SU-DHL-6 (cell line): Measurements from ENCODE around the gene MEIOB.

Experiments used
- H2AFZ ChIP-seq: fragments of 200-600 bp; sonication (generic); 2 replicates; pipeline ENCODE4 v1.6.1; 2014; ENCODE audit warnings: low read depth, mild to moderate bottlenecking, moderate library complexity, mixed read lengths, antibody characterized with exemption, low read length; ENCODE audit not compliant: severe bottlenecking
- H3F3A ChIP-seq: fragments of 200-600 bp; shearing (Covaris generic); 2 replicates; pipeline ENCODE4 v1.6.0; 2016; ENCODE audit warnings: antibody characterized with exemption, mild to moderate bottlenecking; ENCODE audit not compliant: insufficient read depth
- H3K27ac ChIP-seq: fragments of 200-600 bp; sonication (generic); 2 replicates; pipeline ENCODE4 v1.5.1; 2016; ENCODE audit warnings: low read depth, mild to moderate bottlenecking, low read length, moderate library complexity, mixed read lengths
- H3K27me3 ChIP-seq: fragments of 200-600 bp; sonication (generic), shearing (Covaris generic); 2 replicates; pipeline ENCODE4 v1.6.0; 2014; ENCODE audit warnings: mild to moderate bottlenecking, low read length
- H3K36me3 ChIP-seq: fragments of 200-600 bp; sonication (generic); 2 replicates; pipeline ENCODE4 v1.6.1; 2014; ENCODE audit warnings: mild to moderate bottlenecking, low read length, mixed read lengths
- H3K4me2 ChIP-seq: fragments of 300-600, 200-600 bp; shearing (Covaris generic), sonication (generic); 2 replicates; pipeline ENCODE4 v1.6.0; 2014; ENCODE audit warnings: low read length, low read depth, mild to moderate bottlenecking; ENCODE audit not compliant: poor library complexity, severe bottlenecking
- H3K4me3 ChIP-seq: fragments of 200-600 bp; sonication (generic); 2 replicates; pipeline ENCODE4 v1.5.1; 2014; ENCODE audit warnings: antibody characterized with exemption, low read length, mild to moderate bottlenecking, mixed read lengths; ENCODE audit not compliant: insufficient read depth, poor library complexity, severe bottlenecking
- H3K79me2 ChIP-seq: fragments of 200-600 bp; sonication (generic); 2 replicates; pipeline ENCODE4 v1.6.1; 2014; ENCODE audit warnings: mild to moderate bottlenecking, low read length, moderate library complexity; ENCODE audit not compliant: insufficient read depth
- H3K9ac ChIP-seq: fragments of 200-600 bp; sonication (generic); 2 replicates; pipeline ENCODE4 v1.7.0; 2014; ENCODE audit warnings: mild to moderate bottlenecking, low read length
- H3K9me2 ChIP-seq: fragments of 200-600 bp; sonication (generic); replicated peaks from 2 replicates; pipeline ENCODE4 v1.6.1; 2014; ENCODE audit warnings: low read length; ENCODE audit not compliant: insufficient read depth
- H3K9me3 ChIP-seq: fragments of 200-600 bp; sonication (generic); 2 replicates; pipeline ENCODE4 v1.6.1; 2014; ENCODE audit warnings: low read length, mixed read lengths; ENCODE audit not compliant: insufficient read depth
- H4K20me1 ChIP-seq: fragments of 200-600 bp; sonication (generic); 2 replicates; pipeline ENCODE4 v1.6.1; 2014; ENCODE audit warnings: low read depth, mild to moderate bottlenecking, antibody characterized with exemption, low read length, moderate library complexity, mixed read lengths
- EZH2phosphoT487 ChIP-seq: fragments of 200-600 bp; sonication (generic), shearing (Covaris generic); conservative IDR thresholded peaks from 2 replicates; pipeline ENCODE4 v1.6.1; 2018; ENCODE audit warnings: mild to moderate bottlenecking, antibody characterized with exemption, low read length, moderate library complexity, mixed read lengths
- TF ChIP-seq, protein P1 (sequence below): fragments of 200-600 bp; sonication (generic); IDR thresholded peaks from one replicate; pipeline ENCODE4 v1.5.1; 2017; ENCODE audit warnings: antibody characterized with exemption, mild to moderate bottlenecking, low read length, moderate library complexity; ENCODE audit not compliant: insufficient read depth, poor library complexity, severe bottlenecking

Gene MEIOB

DNA sequence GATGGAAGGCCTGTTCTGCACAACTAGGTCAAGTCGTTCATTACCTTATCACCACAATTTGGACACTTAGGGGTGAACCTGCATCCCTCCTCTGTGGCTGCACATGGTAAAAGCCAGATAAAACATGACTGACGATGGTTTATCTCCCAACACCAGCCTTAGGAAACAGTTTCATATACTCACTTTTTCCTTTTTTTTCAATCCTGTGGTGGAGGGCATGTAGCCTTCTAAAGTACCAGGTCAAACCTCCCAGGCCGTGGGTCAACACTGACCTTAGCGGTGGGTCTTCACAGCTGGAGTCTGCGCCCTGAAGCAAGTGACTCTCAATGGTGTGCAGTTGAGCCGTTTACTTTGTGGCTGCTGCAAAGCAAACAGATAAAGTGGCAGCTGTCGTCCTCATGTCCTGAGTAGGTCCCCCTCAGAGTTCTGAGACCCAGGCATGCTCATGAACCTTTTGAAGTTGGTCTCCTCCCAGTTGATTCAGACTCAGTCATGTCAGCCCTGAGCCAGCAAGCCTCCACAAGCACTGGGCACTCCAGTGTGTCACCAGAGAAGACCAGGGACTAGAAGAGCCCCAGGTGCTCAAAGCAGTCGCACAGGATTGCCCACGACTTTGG, 39.0 kb downstream of the MEIOB start:
- TF ChIP-seq EZH2phosphoT487 = no peak
- TF ChIP-seq, protein P1, sequence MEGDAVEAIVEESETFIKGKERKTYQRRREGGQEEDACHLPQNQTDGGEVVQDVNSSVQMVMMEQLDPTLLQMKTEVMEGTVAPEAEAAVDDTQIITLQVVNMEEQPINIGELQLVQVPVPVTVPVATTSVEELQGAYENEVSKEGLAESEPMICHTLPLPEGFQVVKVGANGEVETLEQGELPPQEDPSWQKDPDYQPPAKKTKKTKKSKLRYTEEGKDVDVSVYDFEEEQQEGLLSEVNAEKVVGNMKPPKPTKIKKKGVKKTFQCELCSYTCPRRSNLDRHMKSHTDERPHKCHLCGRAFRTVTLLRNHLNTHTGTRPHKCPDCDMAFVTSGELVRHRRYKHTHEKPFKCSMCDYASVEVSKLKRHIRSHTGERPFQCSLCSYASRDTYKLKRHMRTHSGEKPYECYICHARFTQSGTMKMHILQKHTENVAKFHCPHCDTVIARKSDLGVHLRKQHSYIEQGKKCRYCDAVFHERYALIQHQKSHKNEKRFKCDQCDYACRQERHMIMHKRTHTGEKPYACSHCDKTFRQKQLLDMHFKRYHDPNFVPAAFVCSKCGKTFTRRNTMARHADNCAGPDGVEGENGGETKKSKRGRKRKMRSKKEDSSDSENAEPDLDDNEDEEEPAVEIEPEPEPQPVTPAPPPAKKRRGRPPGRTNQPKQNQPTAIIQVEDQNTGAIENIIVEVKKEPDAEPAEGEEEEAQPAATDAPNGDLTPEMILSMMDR = no peak
- no peaks in the 10 kb centered on the region for H3K9me2 ChIP-seq
- H3K36me3 ChIP-seq = no peaks in the 10 kb centered on the region
- no peak overlapping the region for H3K27ac ChIP-seq
- no peak overlapping the region for H3K4me3 ChIP-seq
- no peaks in the 10 kb centered on the region for H3K9me3 ChIP-seq
- 0 out of 2 replicates have a peak, but pooled peaks cover 3% of the 10 kb centered on the region for H4K20me1 ChIP-seq
- no peaks in the 10 kb centered on the region for H3K27me3 ChIP-seq
- H3K9ac ChIP-seq = no peak overlapping the region
- no peak overlapping the region for H2AFZ ChIP-seq
- H3K79me2 ChIP-seq = no peaks in the 10 kb centered on the region
- no peak overlapping the region for H3K4me2 ChIP-seq
- H3F3A ChIP-seq = peaks cover 12% of the 10 kb centered on the region; the same call in 1 of the 2 replicates

DNA sequence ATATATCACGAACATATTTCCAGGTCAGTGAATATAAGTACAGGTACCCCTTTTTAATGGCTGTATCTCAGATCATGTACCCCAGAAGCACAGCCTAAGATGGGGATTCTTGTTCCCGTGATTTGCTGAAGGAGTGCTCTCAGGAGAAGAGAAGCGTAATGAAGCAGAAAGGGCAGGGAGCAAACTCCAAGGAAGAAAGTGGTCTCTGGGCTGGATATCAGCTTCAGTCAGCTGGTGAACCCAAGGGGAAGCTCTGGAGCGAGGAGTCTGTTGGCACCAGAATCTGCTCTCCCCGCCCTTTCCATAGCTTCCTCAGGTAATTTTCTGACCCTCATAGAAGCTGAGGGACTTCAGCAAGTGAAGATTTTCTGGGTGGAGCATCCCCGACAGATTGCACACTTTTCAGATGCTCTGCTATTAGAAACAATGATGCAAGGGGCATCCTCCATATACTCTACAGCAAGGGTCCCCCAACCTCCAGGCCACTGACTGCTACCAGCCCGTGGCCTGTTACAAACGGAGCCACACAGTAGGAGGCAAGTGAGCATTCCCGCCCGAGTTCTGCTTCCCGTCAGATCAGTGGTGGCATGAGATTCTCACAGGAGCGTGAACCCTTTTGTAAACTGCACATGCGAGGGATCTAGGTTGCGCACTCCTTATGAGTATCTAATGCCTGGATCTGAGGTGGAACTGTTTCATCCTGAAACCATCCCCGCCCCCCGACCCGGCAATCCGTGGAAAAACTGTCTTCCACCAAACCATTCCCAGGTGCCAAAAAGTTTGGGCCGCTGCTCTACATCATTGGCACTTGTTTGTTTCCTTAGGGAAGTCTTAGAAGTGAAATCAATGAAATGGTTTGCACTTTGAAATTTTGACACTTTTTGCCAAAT, 40.5 kb downstream of the MEIOB start:
- Histone ChIP-seq H3K4me2 (no peak overlapping the region), H2AFZ (no peak overlapping the region), H3K9me2 (no peaks in the 10 kb centered on the region), H3K9ac (no peak overlapping the region), H3K9me3 (no peaks in the 10 kb centered on the region), H3K79me2 (peaks cover 5% of the 10 kb centered on the region; the same call in 1 of the 2 replicates), H3F3A (peaks cover 12% of the 10 kb centered on the region; the same call in 1 of the 2 replicates), H3K27me3 (no peaks in the 10 kb centered on the region), H4K20me1 (0 out of 2 replicates have a peak, but pooled peaks cover 3% of the 10 kb centered on the region), H3K4me3 (no peak overlapping the region), H3K36me3 (no peaks in the 10 kb centered on the region), H3K27ac (no peak overlapping the region)
- TF ChIP-seq EZH2phosphoT487 = no peak
- TF ChIP-seq, protein P1 = no peak

DNA sequence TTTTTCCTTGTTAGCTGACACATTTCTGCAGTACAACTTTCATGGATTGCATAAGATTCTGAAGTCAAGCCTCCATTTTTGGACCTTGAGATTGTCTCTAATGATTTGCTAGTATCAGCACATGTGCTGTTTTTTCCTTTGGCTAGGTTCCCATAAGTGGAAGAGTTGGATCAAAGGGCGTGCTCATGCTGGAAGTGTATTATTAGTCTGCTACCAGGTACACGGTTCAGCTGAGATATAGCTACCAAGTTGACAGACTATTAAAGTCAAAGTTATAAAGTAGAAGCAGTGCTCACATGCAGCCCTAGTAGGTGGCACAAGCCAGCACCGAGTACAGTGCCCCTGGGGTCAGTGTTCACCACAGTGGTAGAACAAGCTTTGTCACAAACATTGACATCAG, 41.8 kb downstream of the MEIOB start:
- H3K9me3 ChIP-seq = no peaks in the 10 kb centered on the region
- peaks cover 12% of the 10 kb centered on the region; the same call in 1 of the 2 replicates for H3F3A ChIP-seq
- no peak overlapping the region for H3K27ac ChIP-seq
- no peaks in the 10 kb centered on the region for H3K27me3 ChIP-seq
- no peak overlapping the region for H3K4me2 ChIP-seq
- H3K79me2 ChIP-seq = peaks cover 5% of the 10 kb centered on the region; the same call in 1 of the 2 replicates
- 0 out of 2 replicates have a peak, but pooled peaks cover 3% of the 10 kb centered on the region for H4K20me1 ChIP-seq
- H2AFZ ChIP-seq = no peak overlapping the region
- TF ChIP-seq, protein P1 = no peak
- TF ChIP-seq EZH2phosphoT487 = no peak
- no peaks in the 10 kb centered on the region for H3K36me3 ChIP-seq
- H3K4me3 ChIP-seq = no peak overlapping the region
- no peak overlapping the region for H3K9ac ChIP-seq
- no peaks in the 10 kb centered on the region for H3K9me2 ChIP-seq
